Measurements from ENCODE around the gene C1orf52. TPM values are rescaled to one million over a fixed set of nuclear protein-coding genes. Genes with fewer than 3 reads are reported as not detected.

Gene C1orf52
- polyA plus RNA-seq, 3 donors, result 18.5 to 29.1 (median 19.7) TPM

GRCh38 chr1:85279458-85280080 lies 20.1 kb upstream of the C1orf52 start:
- peak overlapping the region in 2 of 3 experiments; percentile 22 to 66 for H3K4me3 ChIP-seq (replicated peaks in 1 of 3; ENCODE audit: low read depth in 2 of 3, low read length in 3 of 3)
- peak overlapping the region; percentile 45 for H3K9ac ChIP-seq (ENCODE audit: insufficient read depth, low read length, poor library complexity, severe bottlenecking)
- intact Hi-C loops (cut with micrococcal nuclease), result loop anchor here (10.0 kb wide), 2 partner anchors 595 to 705 kb away; partner anchors contain the start of gene CTBS (in 1 of the 2)
- Mint-ChIP-seq H3K27me3 (ENCODE audit: low read depth in 3 of 3) (peaks cover 3 to 10% (median 7%) of the 10 kb centered on the region in 3 donors), H3K9me3 (peaks cover 0 to 2% (median 0%) of the 10 kb centered on the region in 7 donors), H3K27ac (peak overlapping the region; percentile 96 to 99 (median 98)), H3K4me1 (peaks cover 39% of the 10 kb centered on the region), H3K36me3 (peaks cover 0 to under 1% of the 10 kb centered on the region in 2 donors), H3K4me3 (peak overlapping the region; percentile 65 to 81)
- H3K36me3 ChIP-seq (replicated peaks in 1 of 2; ENCODE audit: control insufficient read depth in 1 of 2, insufficient read depth in 2 of 2, low read length in 2 of 2), result no peaks in the 10 kb centered on the region
- peak overlapping the region; percentile 68 for H3K4me2 ChIP-seq (replicated peaks; ENCODE audit: extremely low read depth, low read length, poor library complexity, severe bottlenecking)
- peaks cover 10% of the 10 kb centered on the region for H4K20me1 ChIP-seq (ENCODE audit: insufficient read depth, low read length)
- H3K79me2 ChIP-seq (ENCODE audit: insufficient read depth, low read length), result peaks cover 17% of the 10 kb centered on the region
- H3K9me3 ChIP-seq (replicated peaks in 1 of 2; ENCODE audit: control insufficient read depth in 1 of 2, insufficient read depth in 1 of 2, low read length in 2 of 2), result no peaks in the 10 kb centered on the region
- no peaks in the 10 kb centered on the region for H3K27me3 ChIP-seq (ENCODE audit: control insufficient read depth in 2 of 2, insufficient read depth in 2 of 2, low read length in 2 of 2)
- H3K27ac ChIP-seq (ENCODE audit: low read depth in 1 of 2, low read length in 2 of 2), result peak overlapping the region; percentile 88 to 91
- no peak for DNase-seq
- no peak for TF ChIP-seq CTCF (IDR thresholded peaks at IDR 0.05)
- peaks cover 39 to 45% of the 10 kb centered on the region in 2 donors for H3K4me1 ChIP-seq (ENCODE audit: control insufficient read depth in 1 of 2, insufficient read depth in 2 of 2, low read length in 2 of 2)
- WGBS (ENCODE audit: insufficient coverage), result 89% methylated on average over 8 of the region's 10 CpGs
- H2AFZ ChIP-seq (ENCODE audit: insufficient read depth, low read depth, low read length, poor library complexity, severe bottlenecking), result peak overlapping the region; percentile 78

GRCh38 chr1:85278853-85279314 lies 19.4 kb upstream of the C1orf52 start:
- intact Hi-C loops (cut with micrococcal nuclease), result loop anchor here in 1 of 2 donors (10.0 kb wide), 1 partner anchor 704 kb away; the partner anchor contains the start of gene CTBS
- H2AFZ ChIP-seq (ENCODE audit: insufficient read depth, low read depth, low read length, poor library complexity, severe bottlenecking), result peak overlapping the region; percentile 78
- H3K4me3 ChIP-seq (replicated peaks in 1 of 3; ENCODE audit: low read depth in 2 of 3, low read length in 3 of 3), result peak overlapping the region; percentile 22 to 66 (median 27)
- peaks cover 16% of the 10 kb centered on the region for H4K20me1 ChIP-seq (ENCODE audit: insufficient read depth, low read length)
- Mint-ChIP-seq H3K9me3 (peaks cover 0 to 2% (median 0%) of the 10 kb centered on the region in 7 donors), H3K27me3 (ENCODE audit: low read depth in 3 of 3) (peaks cover 1 to 7% (median 7%) of the 10 kb centered on the region in 3 donors), H3K36me3 (peaks cover 4 to 7% of the 10 kb centered on the region in 2 donors), H3K4me3 (peak overlapping the region; percentile 65 to 81), H3K27ac (peak overlapping the region; percentile 96 to 99 (median 98)), H3K4me1 (peaks cover 45% of the 10 kb centered on the region)
- peak; percentile 84 to 96 (median 91) for DNase-seq
- peak overlapping the region; percentile 68 for H3K4me2 ChIP-seq (replicated peaks; ENCODE audit: extremely low read depth, low read length, poor library complexity, severe bottlenecking)
- peaks cover 44 to 51% of the 10 kb centered on the region in 2 donors for H3K4me1 ChIP-seq (ENCODE audit: control insufficient read depth in 1 of 2, insufficient read depth in 2 of 2, low read length in 2 of 2)
- no peaks in the 10 kb centered on the region for H3K9me3 ChIP-seq (replicated peaks in 1 of 2; ENCODE audit: control insufficient read depth in 1 of 2, insufficient read depth in 1 of 2, low read length in 2 of 2)
- peak overlapping the region; percentile 88 to 91 for H3K27ac ChIP-seq (ENCODE audit: low read depth in 1 of 2, low read length in 2 of 2)
- peaks cover 24% of the 10 kb centered on the region for H3K79me2 ChIP-seq (ENCODE audit: insufficient read depth, low read length)
- peaks cover 0 to 1% of the 10 kb centered on the region in 2 donors for H3K36me3 ChIP-seq (replicated peaks in 1 of 2; ENCODE audit: control insufficient read depth in 1 of 2, insufficient read depth in 2 of 2, low read length in 2 of 2)
- H3K9ac ChIP-seq (ENCODE audit: insufficient read depth, low read length, poor library complexity, severe bottlenecking), result peak overlapping the region; percentile 45
- H3K27me3 ChIP-seq (ENCODE audit: control insufficient read depth in 2 of 2, insufficient read depth in 2 of 2, low read length in 2 of 2), result no peaks in the 10 kb centered on the region
- WGBS (ENCODE audit: insufficient coverage), result 7% methylated on average over 2 of the region's 2 CpGs
- no peak for TF ChIP-seq CTCF (IDR thresholded peaks at IDR 0.05)

Data from CD14-positive monocyte (primary cell).